Stimulated activated CD8-positive, alpha-beta memory T cell treated with anti-CD3 and anti-CD28 coated beads, Interleukin-15, amount 100 ng/mL, for 1 hour (primary cell): ENCODE measurements around the gene ST3GAL5.
A peak's percentile ranks its signal among the peaks of the same experiment; 100 is the strongest.
"Not testable (repeated sequence)": the region's sequence is repeated elsewhere in the genome, so short reads cannot be mapped to it uniquely, and the experiment has no call there.

ENCODE experiments used
- DNase-seq: peaks from one replicate; pipeline ENCODE4 v3.0.0-alpha.2; 2020; ENCODE audit warnings: low read depth

The ST3GAL5 gene

DNA sequence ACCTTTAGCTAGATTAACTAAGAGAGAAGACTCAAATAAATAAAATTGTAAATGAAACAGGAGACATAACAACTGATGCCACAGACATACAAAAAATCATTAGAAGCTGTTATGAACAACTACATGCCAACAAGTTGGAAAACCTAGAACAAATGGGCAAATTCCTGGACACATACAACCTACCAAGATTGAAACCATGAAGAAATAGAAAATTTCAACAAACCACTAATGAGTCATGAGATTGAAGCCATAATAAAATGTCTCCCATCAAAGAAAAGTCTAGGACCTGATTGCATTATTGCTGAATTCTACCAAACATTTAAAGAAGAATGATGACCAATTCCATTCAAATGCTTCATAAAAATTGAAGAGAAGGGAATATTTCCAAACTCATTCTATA is 54.3 kb downstream of the ST3GAL5 start:
- DNase-seq, result no peak

DNA sequence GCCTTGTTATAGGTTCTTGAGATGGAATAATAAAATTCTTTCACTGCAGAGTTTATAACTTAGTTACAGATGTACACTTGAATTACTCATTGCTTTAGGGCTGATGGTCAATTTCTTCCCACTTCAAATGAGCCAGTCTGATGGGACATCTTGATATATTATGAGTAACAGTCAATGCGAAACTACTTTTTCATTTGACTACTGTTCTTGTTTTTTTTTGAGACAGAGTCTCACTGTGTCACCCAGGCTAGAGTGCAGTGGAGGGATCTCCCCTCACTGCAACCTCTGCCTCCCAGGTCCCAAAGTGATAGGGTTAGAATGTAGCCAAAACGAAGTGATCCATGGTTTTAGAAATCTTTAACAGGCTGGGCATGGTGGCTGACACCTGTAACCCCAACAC is 57.1 kb downstream of the ST3GAL5 start:
- no peak for DNase-seq

DNA sequence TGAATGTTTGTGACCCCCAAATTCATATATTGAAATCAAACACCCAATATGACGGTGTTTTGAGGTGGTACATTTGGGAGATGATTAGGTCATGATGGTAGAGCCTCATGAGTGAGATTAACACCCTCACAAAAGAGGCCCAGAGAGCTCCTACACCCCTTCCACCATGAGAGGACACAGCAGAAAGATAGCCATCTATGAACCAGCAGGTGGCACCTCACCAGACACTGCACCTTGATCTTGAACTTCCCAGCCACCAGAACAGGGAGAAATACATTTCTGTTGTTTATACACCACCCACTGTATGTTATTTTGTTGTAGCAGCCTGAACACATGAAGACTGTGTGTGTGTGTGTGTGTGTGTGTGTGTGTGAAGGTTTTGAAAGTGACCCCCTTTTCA is 58.1 kb downstream of the ST3GAL5 start:
- DNase-seq, result no peak

DNA sequence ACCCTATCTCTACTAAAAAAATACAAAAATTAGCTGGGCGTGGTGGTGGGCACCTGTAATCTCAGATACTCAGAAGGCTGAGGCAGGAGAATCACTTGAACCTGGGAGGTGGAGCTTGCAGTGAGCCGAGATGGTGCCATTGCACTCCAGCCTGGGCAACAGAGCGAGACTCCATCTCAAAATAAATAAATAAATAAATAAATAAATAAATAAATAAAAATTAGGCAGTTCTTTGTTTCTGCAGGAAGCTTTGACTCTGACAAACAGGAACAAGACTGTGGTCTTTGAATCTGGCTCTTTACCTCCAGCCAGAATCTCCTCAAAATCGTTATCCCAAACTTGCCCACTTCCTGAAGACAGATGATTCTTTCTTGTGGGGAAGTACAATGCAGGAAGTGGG is 59.4 kb downstream of the ST3GAL5 start:
- not testable (repeated sequence) for DNase-seq

DNA sequence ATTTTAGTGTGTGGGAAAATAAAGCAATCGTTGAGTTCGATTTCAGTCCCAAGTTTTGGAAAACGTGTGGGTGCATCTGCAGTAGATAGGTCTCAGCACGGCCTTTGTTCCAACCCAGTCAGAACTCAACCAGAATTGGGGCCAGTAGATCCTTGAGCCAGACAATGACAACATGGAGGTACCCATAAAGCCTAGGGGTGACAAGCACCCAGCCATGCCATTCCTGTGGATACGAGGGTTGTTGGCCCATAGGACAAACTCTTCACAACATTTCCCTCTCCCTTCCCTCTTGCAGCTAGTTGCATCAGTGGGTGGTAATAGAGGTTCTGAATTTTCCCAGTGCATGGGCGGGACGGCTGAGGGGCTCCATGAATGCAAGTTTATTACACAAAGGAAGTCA is 60.1 kb downstream of the ST3GAL5 start:
- DNase-seq, result no peak

DNA sequence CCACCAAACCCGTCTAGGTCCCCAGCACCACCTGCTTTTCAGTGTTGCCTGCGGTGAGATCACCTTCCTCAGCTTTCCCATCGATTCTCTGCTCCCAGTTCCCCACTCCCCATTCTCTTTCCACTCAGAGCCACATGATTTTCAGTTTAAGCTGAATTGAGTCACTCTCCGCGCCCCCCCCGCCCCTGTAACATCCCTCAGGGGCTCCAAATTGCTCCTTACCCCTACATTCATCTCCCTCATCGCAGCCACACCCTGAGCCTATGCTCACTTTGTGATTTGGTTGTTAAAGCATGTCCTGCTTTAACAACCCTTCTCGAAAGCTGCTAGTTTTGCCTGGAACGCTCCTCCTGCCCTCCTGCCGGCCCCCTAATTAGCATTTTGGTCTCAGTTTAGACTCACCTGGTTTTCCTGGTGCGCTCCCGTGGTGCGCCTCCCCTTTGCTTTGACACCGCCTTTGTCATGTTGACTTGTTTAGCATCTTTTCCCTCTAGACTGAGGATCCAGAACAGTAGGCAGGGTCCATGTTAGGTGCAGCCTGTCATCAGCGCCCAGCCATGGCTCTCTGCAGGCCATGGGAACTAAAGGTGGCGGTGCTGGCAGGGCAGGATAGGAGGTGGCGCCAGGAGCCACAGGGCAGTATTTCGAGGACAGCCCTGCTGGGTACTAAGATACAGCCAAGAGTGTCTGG is 60.8 kb downstream of the ST3GAL5 start:
- no peak for DNase-seq

DNA sequence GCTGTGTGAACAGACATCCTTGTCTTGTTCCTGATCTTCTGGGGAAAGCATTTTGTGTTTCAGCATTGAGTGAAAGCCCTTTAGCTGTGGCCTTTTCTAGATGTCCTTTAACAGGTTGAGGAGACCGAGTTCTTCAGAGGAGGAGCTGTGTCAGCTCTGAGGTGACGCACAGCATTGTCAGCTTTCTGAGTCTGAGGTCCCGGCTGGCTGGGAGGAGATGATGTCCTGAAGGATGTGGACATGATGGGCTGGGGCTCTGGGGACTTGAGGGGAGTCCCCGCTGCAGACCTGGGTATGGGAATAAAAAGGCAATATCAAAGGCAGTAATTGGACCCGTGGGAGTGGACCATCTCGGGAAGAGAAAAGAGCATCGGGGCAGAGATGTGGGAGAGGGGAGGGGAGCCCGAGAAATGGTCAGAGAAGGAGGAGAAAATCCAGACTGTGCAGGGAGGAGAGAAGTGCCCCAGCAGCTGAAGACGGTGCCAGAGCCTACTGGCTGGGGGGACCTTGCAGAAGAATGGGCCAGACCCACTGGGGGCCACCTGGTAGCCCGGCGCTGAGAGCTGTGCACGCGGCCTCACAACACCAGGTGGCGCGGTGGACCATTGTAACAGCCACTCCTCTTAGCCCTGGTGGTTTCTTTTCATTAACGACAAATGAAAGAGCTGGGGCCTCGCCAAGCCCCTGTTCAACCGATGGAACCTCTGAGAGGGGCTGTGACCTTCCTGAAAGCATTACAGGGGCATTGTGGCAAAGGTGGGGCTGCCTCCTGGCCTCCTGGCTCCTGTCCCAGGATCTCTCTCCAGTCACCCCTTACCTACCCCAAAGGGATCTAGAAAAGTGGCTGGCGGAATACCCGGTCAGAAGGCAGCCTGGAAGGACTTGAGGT is 61.6 kb downstream of the ST3GAL5 start:
- DNase-seq, result peak; percentile 75

DNA sequence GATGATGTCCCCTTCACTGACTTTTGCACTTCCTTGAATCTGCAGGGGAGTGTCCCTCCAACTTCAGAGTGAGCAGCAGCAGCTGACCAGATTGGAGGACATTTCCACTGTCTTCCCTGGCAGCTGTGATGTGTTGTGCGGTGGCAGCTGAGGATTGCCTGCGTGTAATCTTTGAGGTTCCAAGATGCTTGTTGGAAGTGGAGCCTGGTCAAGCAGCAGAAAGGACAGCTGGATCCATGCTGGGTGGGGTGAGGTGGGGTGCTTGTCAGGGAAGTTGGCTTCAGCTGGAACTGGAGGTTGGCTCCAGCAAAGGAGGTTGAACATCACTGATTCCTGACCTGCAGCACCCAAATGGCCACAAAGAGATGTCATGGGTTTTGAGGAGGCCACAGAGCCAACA is 64.8 kb downstream of the ST3GAL5 start:
- DNase-seq, result no peak

DNA sequence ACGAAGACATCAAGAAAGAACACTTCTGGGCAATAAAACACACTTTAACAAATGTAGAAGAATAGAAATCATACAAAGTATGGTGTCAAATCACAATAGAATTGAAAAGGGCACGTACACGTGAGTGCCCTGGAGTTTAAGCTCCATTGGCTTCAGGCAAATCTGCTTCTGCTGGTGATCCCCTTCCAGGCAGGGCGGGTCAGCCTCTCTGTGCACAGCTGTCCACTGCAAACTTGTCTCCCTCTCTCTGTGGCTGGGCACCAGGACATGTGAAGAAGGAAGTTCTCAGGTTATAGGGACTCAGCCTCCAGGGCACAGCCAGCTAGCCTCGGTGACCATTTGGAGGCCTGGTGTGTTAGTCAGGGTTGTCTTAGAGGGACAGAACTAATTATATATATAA is 66.0 kb downstream of the ST3GAL5 start:
- DNase-seq, result no peak

DNA sequence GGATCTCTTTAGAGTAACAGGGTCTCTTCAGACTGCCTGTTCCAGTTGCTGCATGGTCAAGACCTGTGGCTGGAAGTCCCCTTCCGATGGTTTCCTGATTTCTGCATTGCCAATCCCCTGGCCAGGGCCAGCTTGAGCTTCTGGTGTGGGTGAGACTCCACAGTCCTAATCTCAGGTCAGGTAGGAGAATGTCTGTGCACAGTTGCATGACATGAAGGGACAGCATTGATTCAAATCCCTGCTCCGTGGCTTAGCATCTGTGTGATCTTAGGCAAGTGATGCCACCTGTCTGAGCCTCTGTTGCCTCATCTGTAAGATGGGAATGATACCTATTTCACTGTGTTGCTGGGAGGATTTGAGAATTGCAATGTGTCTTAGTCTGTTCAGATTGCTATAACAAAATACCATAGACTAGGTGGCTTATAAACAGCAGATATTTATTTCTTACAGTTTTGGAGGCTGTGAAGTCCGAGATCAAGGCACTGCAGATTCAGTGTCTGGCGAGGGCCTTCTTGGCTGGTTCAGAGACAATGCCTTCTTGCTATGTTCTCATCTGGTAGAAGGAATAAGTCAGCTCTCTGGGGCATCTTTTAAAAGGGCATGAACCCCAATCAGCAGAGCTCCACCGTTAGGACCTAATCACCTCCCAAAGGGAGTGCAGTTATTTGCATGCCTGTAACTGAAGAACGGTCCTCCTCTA is 68.8 kb downstream of the ST3GAL5 start:
- DNase-seq, result no peak

DNA sequence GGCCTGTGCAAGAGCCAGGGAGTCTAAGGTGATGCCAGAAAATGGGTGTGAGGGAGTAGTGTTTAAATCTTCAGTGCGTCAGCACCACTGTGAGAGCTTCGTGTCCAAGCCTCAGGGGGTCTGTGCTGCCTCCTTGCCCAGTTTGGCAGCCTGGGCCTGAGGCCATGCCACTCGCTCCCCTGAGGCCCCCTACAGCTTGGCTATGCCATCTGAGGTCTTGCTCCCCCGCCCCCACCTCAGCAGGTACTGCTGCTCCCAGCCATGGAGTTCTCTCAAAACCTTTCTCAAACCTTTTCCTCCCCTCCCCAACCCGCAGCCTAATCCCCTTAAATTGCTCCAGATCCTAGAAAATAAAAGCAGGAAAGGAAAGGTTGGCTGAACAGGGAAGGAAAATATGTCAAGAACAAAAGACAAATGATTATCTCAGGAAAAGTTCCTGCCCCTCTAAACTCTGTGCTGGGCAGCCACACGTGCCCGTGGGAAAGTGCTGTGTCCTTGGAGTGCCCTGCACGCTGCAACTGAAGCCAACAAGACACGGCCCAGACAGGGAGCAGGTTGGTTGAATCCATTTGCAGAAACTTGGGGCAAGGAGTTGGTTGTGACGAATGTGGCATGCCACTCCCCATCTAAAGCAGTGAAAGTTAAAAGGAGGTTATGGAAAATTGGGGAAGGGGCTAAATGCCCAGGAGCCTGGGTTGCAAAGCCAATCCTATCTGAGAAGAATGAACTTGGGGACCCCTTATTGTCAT is 73.8 kb downstream of the ST3GAL5 start:
- DNase-seq, result no peak

DNA sequence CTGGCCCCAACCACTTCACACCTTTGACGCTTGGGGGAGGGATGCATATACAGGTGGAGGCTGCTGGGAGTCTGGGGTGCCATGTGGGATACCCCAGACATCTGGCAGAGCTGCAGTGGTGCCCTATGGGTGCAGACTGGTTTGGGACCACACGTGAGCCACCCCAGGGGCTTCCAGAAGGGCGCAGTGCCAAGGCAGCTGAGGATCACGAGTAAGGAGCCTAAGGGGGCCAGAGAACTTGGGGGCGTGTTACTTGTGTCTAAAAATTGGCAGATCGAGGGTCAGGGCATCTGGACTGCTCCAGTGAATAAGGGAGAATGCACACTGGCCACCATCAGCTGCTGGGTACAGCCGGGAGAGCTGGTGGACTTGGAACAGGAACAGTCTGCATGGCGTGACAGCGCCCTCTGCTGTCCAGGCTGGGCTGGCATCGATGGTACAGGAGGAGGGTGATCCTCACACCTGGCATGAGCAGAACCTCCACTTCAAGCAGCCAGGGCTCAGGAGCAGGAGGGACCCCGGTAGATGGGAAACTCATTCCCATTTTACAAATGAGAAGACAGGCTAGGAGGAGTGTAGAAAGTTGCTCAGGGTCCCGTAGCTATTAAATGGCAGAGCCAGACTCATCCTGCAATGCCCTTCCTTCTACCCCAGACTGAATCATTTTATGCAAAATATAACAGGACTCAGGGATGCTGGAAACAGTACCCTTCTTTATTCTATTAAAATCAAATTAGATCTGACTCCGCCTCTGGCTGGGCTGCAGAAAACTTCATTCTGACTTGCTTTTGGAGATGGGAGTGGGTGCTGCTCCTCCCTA is 74.6 kb downstream of the ST3GAL5 start:
- peak; percentile 67 for DNase-seq

DNA sequence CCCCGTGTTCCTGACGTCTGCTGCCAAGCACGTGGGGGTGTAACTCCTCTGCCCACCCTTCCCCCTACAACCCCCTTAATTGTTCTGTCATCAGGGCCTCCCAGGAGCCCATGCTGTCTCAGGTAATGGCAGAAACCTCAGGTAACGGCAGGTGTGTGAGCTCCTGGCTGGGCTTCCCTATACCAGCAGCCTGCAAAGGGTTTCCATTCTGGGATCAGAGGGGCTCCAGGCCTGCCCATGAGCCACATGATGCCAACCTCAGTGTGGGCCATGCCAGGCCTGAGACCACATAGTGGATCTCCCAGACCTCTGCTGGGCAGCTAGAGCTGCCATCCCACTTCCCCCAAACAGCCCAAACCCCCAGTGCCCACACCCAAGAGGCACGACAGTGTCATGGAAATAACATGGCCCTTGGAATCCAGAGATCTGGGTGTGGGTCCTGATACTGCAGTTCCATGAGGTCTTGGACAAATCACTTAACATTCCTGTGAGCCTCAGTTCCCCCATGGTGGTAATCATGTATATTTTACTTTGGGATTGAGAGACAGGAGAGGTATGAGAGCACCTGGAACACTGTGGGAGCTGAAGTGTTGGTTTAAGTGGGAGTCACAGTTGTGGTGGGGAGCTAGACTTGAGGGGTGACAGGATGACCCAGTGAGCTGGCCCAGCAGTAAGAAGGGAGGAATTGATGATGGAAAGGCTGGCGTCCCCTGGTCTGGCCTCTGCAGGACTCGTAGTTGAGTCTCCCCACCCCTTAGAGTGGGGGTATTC is 75.4 kb downstream of the ST3GAL5 start:
- no peak for DNase-seq

DNA sequence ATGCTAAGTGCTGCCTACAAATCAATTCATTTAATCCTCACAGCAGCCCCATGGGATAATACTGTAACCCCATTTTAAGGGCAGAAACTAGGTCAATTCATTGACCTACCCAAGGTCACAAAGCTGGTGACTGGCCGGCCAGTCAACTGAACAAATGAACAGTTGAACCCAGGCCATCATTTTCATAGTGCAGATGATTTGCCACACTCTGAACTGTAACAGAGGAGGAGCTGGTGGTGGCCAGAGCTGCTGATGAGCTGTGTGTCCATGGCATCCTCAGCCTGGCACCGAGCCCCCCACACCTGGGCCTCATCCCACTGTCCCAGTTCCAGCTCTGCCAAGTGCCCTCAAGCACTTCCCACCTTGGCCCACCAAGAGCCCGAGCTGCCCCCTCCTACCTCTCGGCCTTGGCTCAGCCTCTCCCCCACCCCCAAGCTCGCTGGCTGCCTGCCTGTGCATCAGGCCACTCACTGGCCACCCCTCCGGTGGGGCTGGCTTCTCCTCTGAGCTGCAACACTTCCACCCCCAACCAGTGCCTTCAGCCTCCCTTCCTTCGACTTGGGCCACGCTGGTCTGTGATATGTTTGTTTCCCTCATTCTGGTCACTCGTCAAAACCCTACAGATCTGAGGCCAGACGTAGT is 76.6 kb downstream of the ST3GAL5 start:
- no peak for DNase-seq

DNA sequence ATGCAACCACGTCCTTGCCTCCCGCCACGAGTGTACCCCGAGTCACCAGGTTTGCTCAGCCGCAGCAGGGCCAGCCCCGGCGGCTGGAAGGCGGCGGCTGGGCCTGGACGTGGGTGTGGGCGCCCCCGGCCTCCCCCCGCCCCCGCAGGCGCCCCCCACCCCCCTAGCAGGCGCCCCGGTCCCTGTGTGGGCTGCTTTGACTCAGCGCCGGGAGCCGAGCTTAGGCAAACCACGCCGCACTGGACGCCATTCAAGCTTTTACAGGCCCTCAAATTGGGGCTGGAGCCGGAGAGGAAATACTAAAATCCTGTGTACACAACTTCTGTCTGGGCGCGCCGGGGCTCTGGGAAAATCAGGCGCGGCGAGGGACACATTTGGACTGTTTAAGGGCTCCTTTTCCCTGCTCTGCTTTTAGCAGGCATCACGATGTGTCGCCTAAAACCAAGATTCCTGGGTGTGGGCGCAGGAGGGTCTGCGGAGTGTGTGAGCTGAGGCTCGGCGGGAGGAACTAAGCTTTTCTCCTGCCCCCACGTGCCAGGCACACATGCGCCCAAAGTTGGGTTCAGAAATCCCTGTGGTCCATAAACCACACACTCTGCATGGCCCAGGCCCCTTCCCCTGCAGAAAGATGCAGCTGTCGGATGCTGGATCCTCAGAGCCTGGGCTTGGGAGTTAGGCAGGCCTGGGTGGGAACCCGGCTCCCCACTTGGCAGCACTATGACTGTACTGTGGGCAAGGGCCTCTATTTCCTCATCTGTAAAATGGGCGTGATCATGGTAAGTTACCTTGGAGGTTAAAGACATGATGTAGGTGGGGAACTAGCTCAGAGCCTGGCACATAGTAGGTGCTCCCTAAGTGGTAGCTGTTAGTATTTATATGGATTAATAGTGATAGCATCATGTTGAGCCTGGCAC is 77.4 kb downstream of the ST3GAL5 start:
- no peak for DNase-seq

DNA sequence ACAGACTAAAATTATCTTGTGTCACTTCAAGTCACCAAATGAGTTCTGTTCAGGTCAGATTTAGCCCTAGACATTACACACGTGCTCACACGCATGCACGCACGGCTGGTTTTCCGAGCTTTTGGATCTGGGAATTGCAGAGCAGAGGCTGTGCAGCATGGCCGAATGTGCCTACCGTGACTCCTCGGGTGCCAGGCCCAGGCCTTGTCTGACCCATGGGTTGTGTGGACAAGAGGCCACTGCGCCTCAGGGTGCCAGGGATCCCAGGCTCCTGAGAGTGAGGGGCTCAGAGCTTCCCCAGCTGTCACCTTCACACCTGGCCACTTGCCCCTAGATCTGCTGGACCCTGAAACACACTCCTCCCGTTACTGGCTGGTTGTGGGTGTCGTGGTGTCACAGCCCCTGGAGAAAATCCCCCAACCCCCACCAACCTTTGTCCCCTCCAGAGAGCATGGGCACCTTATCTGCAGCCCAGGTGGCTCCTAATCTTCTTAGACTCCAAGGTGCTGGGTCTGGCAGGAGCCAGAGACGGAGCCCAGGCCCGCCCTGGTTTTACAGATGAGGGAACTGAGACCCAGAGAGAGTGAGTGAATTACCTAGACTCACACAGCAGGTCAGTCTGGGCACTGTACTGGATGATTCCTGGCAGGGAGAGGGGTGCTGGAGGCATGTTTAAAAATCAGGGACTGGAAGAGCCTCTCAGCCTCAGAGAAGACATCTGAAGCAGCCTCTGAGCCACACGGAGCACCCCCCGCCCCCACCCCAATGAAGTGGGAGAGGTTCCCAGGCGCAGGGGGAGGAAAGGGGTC is 78.2 kb downstream of the ST3GAL5 start:
- no peak for DNase-seq

DNA sequence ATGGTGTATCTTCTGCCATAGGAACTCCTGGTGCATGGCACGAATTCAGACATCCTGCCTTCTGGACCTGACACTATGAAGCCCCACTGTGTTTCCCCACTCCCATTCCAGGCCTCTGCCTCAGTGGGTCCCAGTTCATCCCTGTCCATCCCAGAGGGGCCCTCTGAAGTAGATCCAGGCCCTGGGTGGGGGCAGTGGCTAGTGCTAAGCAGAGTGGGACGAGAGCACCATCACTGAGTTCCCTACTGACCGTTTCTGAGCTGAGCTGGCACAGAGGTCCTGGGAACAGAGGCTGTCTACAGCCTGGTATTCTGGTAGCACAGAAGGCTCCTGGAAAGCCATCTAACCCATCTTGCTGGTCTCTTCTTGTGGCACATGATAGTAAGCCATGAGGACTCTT is 81.0 kb downstream of the ST3GAL5 start:
- no peak for DNase-seq
